A549 (cell line): ENCODE measurements around the gene QRICH1.

ENCODE experiments used
- CTCF ChIP-seq: fragments of >200 bp; sonication (Bioruptor Twin); formaldehyde crosslinking; IDR thresholded peaks from 3 replicates; pipeline ENCODE4 v1.5.1; 2016
- EP300 ChIP-seq, 2 experiments: fragments of >200 bp; sonication (Bioruptor Twin); formaldehyde crosslinking; IDR thresholded peaks; 2 replicates in 1 of 2; 3 replicates in 1 of 2; pipeline ENCODE4 v1.6.1; 2016 to 2017
- USF2 ChIP-seq: fragments of 450-650 bp; IDR thresholded peaks from 2 replicates; pipeline ENCODE4 v1.6.1; 2014; ENCODE audit warnings: antibody characterized with exemption
- ZC3H11A ChIP-seq: fragments of 450-650 bp; IDR thresholded peaks from 2 replicates; pipeline ENCODE4 v1.6.1; 2014; ENCODE audit warnings: antibody characterized with exemption, mild to moderate bottlenecking
- TF ChIP-seq, protein P1 (sequence below): IDR thresholded peaks from 2 replicates; pipeline ENCODE4 v1.6.1; 2012; ENCODE audit warnings: low read depth, borderline replicate concordance

GRCh38 chr3:49021213-49021812 lies 72.6 kb downstream of the QRICH1 start:
- TF ChIP-seq, protein P1, sequence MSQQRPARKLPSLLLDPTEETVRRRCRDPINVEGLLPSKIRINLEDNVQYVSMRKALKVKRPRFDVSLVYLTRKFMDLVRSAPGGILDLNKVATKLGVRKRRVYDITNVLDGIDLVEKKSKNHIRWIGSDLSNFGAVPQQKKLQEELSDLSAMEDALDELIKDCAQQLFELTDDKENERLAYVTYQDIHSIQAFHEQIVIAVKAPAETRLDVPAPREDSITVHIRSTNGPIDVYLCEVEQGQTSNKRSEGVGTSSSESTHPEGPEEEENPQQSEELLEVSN, result peak; percentile 38; the same call in 1 of the 2 replicates
- TF ChIP-seq CTCF (no peak), USF2 (no peak), EP300 (IDR thresholded peaks at IDR 0.05) (no peak), ZC3H11A (no peak)
